ENCODE measurements around the gene ADAM23.

ADAM23 gene

GRCh38 chr2:206438196-206438724 lies 5.1 kb upstream of the ADAM23 start:
- Histone ChIP-seq H3K9me2 (replicated peaks; ENCODE audit: control insufficient read depth, low read length) (no peaks in the 10 kb centered on the region), H3F3A (ENCODE audit: control insufficient read depth, insufficient read depth) (no peaks in the 10 kb centered on the region), H3K4me1 (ENCODE audit: control insufficient read depth, low read length) (no peaks in the 10 kb centered on the region), H3K27me3 (ENCODE audit: control insufficient read depth, low read length) (peaks cover 24% of the 10 kb centered on the region), H4K20me1 (ENCODE audit: control insufficient read depth, insufficient read depth, low read depth, low read length) (no peaks in the 10 kb centered on the region), H3K4me3 (ENCODE audit: low read length) (no peak overlapping the region), H3K9me3 (ENCODE audit: control insufficient read depth, insufficient read depth, low read length) (no peaks in the 10 kb centered on the region), H3K4me2 (ENCODE audit: low read length) (no peak overlapping the region), H3K36me3 (ENCODE audit: control insufficient read depth, low read length) (no peaks in the 10 kb centered on the region), H3K27ac (ENCODE audit: low read depth, low read length) (no peak overlapping the region), H3K79me2 (ENCODE audit: control insufficient read depth, low read length) (no peaks in the 10 kb centered on the region)
- TF ChIP-seq CTCF (IDR thresholded peaks at IDR 0.05; ENCODE audit: low read depth, low read length, poor library complexity, severe bottlenecking) (no peak), EZH2phosphoT487 (IDR thresholded peaks at IDR 0.05; ENCODE audit: borderline replicate concordance, low read length) (no peak)

DNA sequence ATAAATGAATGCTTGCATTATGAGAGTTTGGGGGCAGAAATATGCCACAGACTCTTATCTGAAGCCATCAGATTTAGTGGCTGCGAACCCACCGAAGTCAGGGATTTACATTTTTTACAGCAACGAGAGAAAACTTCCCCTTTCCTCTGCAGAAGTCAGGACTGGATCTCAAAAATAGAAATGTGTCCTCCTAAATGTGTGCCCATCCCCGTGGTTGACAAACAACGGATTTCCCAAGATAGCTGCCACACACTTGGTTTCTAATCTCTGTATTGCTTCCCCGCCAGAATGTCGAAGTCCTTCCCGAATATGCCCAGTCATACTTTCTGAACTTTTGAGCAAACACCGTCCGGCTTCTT lies 879 bp upstream of the ADAM23 start:
- H3K9me3 ChIP-seq (ENCODE audit: control insufficient read depth, insufficient read depth, low read length) = no peaks in the 10 kb centered on the region
- H3K9me2 ChIP-seq (replicated peaks; ENCODE audit: control insufficient read depth, low read length) = no peaks in the 10 kb centered on the region
- H3K27me3 ChIP-seq (ENCODE audit: control insufficient read depth, low read length) = peaks cover 44% of the 10 kb centered on the region
- no peak overlapping the region for H3K4me3 ChIP-seq (ENCODE audit: low read length)
- H3K79me2 ChIP-seq (ENCODE audit: control insufficient read depth, low read length) = no peaks in the 10 kb centered on the region
- H3K4me2 ChIP-seq (ENCODE audit: low read length) = no peak overlapping the region
- no peaks in the 10 kb centered on the region for H3K4me1 ChIP-seq (ENCODE audit: control insufficient read depth, low read length)
- H4K20me1 ChIP-seq (ENCODE audit: control insufficient read depth, insufficient read depth, low read depth, low read length) = no peaks in the 10 kb centered on the region
- no peaks in the 10 kb centered on the region for H3K36me3 ChIP-seq (ENCODE audit: control insufficient read depth, low read length)
- no peaks in the 10 kb centered on the region for H3F3A ChIP-seq (ENCODE audit: control insufficient read depth, insufficient read depth)
- TF ChIP-seq EZH2phosphoT487 (IDR thresholded peaks at IDR 0.05; ENCODE audit: borderline replicate concordance, low read length) = no peak
- TF ChIP-seq CTCF (IDR thresholded peaks at IDR 0.05; ENCODE audit: low read depth, low read length, poor library complexity, severe bottlenecking) = no peak
- no peak overlapping the region for H3K27ac ChIP-seq (ENCODE audit: low read depth, low read length)

- Histone ChIP-seq H3K27me3 (ENCODE audit: control insufficient read depth, low read length) (peaks cover 42% of the 10 kb centered on the region), H3K4me2 (ENCODE audit: low read length) (peak overlapping the region; percentile 9; the same call in 1 of the 2 replicates), H3K4me3 (ENCODE audit: low read length) (no peak overlapping the region), H3K27ac (ENCODE audit: low read depth, low read length) (no peak overlapping the region), H3K79me2 (ENCODE audit: control insufficient read depth, low read length) (no peaks in the 10 kb centered on the region), H3K4me1 (ENCODE audit: control insufficient read depth, low read length) (no peaks in the 10 kb centered on the region), H4K20me1 (ENCODE audit: control insufficient read depth, insufficient read depth, low read depth, low read length) (no peaks in the 10 kb centered on the region), H3K36me3 (ENCODE audit: control insufficient read depth, low read length) (no peaks in the 10 kb centered on the region), H3K9me3 (ENCODE audit: control insufficient read depth, insufficient read depth, low read length) (no peaks in the 10 kb centered on the region), H3K9me2 (replicated peaks; ENCODE audit: control insufficient read depth, low read length) (no peaks in the 10 kb centered on the region), H3F3A (ENCODE audit: control insufficient read depth, insufficient read depth) (no peaks in the 10 kb centered on the region)
- TF ChIP-seq CTCF (IDR thresholded peaks at IDR 0.05; ENCODE audit: low read depth, low read length, poor library complexity, severe bottlenecking) (no peak), EZH2phosphoT487 (IDR thresholded peaks at IDR 0.05; ENCODE audit: borderline replicate concordance, low read length) (peak; percentile 91; the same call in 1 of the 2 replicates)
Observed at GRCh38 chr2:206443735-206444527, 599 bp downstream of the ADAM23 start.
